ENCODE results near the gene RFT1. TPM values are rescaled to one million over a fixed set of nuclear protein-coding genes. Genes with fewer than 3 reads are reported as not detected.

RFT1 gene
- total RNA-seq, 4 donors from 2014 or later: 13.1 to 38.2 (median 16.5) TPM

DNA sequence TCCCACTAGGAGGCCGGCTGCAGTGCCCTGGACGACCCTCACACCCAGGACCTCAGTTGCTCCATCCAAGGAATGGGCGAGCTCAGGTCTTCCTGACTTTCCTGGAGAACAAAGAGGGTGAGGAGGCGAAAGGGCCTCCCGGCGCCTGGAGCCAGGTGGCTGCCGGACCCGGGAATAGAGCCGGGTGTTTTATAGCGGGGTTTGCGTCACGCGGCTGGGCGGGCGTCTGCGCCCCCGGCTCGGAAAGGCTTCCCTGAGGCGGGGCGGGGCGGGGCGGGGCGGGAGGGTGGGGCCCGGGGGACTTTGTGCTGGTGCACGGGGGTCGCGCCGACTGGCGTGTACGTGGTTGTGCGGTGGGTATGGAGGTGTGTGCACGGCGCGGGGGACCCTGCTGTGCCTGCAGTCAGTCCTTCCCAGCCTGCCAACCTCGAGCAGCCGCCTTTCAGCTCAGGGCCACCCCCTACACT, 26.2 kb upstream of the RFT1 start:
- DNase-seq: no peak
- H3K36me3 ChIP-seq: no peaks in the 10 kb centered on the region
- no peaks in the 10 kb centered on the region for H3K9me3 ChIP-seq
- H3K4me1 ChIP-seq: peaks cover 0 to 4% of the 10 kb centered on the region in 2 donors
- H3K4me3 ChIP-seq: no peak overlapping the region
- intact Hi-C loops (cut with DNase I; ENCODE audit: low total_unique reads): no loop called here
- TF ChIP-seq, protein P1, sequence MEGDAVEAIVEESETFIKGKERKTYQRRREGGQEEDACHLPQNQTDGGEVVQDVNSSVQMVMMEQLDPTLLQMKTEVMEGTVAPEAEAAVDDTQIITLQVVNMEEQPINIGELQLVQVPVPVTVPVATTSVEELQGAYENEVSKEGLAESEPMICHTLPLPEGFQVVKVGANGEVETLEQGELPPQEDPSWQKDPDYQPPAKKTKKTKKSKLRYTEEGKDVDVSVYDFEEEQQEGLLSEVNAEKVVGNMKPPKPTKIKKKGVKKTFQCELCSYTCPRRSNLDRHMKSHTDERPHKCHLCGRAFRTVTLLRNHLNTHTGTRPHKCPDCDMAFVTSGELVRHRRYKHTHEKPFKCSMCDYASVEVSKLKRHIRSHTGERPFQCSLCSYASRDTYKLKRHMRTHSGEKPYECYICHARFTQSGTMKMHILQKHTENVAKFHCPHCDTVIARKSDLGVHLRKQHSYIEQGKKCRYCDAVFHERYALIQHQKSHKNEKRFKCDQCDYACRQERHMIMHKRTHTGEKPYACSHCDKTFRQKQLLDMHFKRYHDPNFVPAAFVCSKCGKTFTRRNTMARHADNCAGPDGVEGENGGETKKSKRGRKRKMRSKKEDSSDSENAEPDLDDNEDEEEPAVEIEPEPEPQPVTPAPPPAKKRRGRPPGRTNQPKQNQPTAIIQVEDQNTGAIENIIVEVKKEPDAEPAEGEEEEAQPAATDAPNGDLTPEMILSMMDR (IDR thresholded peaks at IDR 0.05): no peak
- no peak for TF ChIP-seq POLR2A (IDR thresholded peaks at IDR 0.05)
- H3K27me3 ChIP-seq: no peaks in the 10 kb centered on the region
- H3K27ac ChIP-seq: no peak overlapping the region

DNA sequence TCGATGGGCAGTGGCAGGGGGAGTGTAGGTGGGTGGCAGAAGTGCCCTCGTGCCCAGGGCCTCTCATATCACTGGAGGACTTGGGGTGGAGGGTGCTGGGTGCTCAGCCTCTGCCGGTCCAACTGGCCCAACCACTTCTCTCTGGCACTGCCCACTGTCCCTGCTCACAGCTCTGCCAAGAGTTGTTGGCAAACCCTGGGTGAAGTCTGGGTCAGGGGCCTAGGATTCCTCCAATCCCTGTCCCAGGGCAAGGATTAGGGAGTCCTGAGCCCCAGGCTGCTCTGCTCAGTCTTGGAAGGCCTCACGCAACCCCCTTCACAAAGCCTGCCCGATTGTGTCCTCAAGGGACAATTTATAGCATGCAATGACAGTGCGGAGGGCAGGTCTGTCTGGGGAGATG, 25.5 kb upstream of the RFT1 start:
- no peak for DNase-seq
- intact Hi-C loops (cut with DNase I; ENCODE audit: low total_unique reads): no loop called here
- TF ChIP-seq, protein P1 (IDR thresholded peaks at IDR 0.05): no peak
- TF ChIP-seq POLR2A (IDR thresholded peaks at IDR 0.05): no peak

GRCh38 chr3:53154881-53155285, 24.6 kb upstream of the RFT1 start:
- intact Hi-C loops (cut with DNase I; ENCODE audit: low total_unique reads): no loop called here
- no peak for TF ChIP-seq POLR2A (IDR thresholded peaks at IDR 0.05)
- TF ChIP-seq, protein P1 (IDR thresholded peaks at IDR 0.05): no peak
- Histone ChIP-seq H3K36me3 (no peaks in the 10 kb centered on the region), H3K27me3 (no peaks in the 10 kb centered on the region), H3K4me3 (no peak overlapping the region), H3K27ac (no peak overlapping the region), H3K9me3 (no peaks in the 10 kb centered on the region), H3K4me1 (no peaks in the 10 kb centered on the region)
- no peak for DNase-seq

More for the DNA sequence above, 25.5 kb upstream of the RFT1 start:
- H3K4me1 ChIP-seq: peaks cover 0 to 4% of the 10 kb centered on the region in 2 donors
- no peaks in the 10 kb centered on the region for H3K27me3 ChIP-seq
- no peaks in the 10 kb centered on the region for H3K36me3 ChIP-seq
- no peaks in the 10 kb centered on the region for H3K9me3 ChIP-seq
- no peak overlapping the region for H3K4me3 ChIP-seq
- no peak overlapping the region for H3K27ac ChIP-seq

- Histone ChIP-seq H3K9me3 (no peaks in the 10 kb centered on the region), H3K4me1 (no peaks in the 10 kb centered on the region), H3K27ac (no peak overlapping the region), H3K27me3 (no peaks in the 10 kb centered on the region), H3K36me3 (no peaks in the 10 kb centered on the region), H3K4me3 (no peak overlapping the region)
- intact Hi-C loops (cut with DNase I; ENCODE audit: low total_unique reads): no loop called here
- TF ChIP-seq POLR2A (IDR thresholded peaks at IDR 0.05): no peak
- TF ChIP-seq, protein P1 (IDR thresholded peaks at IDR 0.05): no peak
- no peak for DNase-seq
Observed at GRCh38 chr3:53153980-53154379, 23.7 kb upstream of the RFT1 start.

DNA sequence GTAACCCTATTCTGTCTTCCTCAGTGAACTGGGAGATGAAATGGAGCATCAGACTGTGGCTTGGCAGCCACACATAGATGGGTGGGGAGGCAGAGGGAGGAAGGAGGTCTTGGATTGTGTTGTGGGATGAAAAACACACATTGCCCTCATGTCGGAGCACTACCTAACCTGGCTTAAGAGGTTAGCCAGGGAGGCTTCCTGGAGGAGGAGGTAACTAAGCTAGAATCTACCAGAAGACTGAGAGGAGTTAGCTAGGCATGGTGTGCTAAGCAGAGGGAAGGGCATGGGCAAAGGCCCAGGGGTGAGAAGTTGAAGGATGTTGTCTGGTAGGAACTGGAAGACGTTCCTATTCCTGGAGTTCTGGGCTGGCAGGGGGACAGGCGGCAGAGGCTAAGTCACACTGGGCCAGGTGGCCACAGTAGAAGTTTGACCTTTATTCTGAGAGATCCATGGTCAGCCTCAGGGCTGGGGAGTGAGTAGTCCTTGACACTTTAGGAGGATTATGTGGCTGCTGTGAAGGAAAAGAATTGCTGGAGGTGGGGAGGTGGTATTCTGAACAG, 23.1 kb upstream of the RFT1 start:
- Histone ChIP-seq H3K36me3 (no peaks in the 10 kb centered on the region), H3K27me3 (no peaks in the 10 kb centered on the region), H3K9me3 (no peaks in the 10 kb centered on the region), H3K4me1 (no peaks in the 10 kb centered on the region), H3K27ac (no peak overlapping the region), H3K4me3 (no peak overlapping the region)
- TF ChIP-seq POLR2A (IDR thresholded peaks at IDR 0.05): no peak
- TF ChIP-seq, protein P1 (IDR thresholded peaks at IDR 0.05): no peak
- intact Hi-C loops (cut with DNase I; ENCODE audit: low total_unique reads): no loop called here
- no peak for DNase-seq

Measured in uterus (tissue), 4 donors.